SK-N-MC (cell line): ENCODE data around the gene MYL3.
"Not testable (repeated sequence)": the region's sequence is repeated elsewhere in the genome, so short reads cannot be mapped to it uniquely, and the experiment has no call there.

ENCODE experiments used
- DNase-seq: peaks from one replicate; pipeline ENCODE4 v3.0.0-alpha.2; 2011; ENCODE audit warnings: low read depth, low spot score
- H3K27ac ChIP-seq: fragments of 200-600 bp; sonication (generic); 2 replicates; pipeline ENCODE4 v1.5.1; 2016; ENCODE audit warnings: mixed run types
- H3K36me3 ChIP-seq: fragments of 200-600 bp; sonication (generic); 2 replicates; pipeline ENCODE4 v1.6.1; 2017; ENCODE audit warnings: antibody characterized with exemption, low read length, mixed read lengths; ENCODE audit not compliant: insufficient read depth
- H3K4me3 ChIP-seq: fragments of 200-600 bp; sonication (generic); 2 replicates; pipeline ENCODE4 v1.5.1; 2016
- H3K9ac ChIP-seq: fragments of 200-600 bp; sonication (generic); 2 replicates; pipeline ENCODE4 v1.8.0; 2017; ENCODE audit warnings: mixed run types, mixed read lengths; ENCODE audit not compliant: insufficient read length
- H3K9me3 ChIP-seq: fragments of 200-600 bp; sonication (generic); 2 replicates; pipeline ENCODE4 v1.6.1; 2017; ENCODE audit warnings: low read depth, mild to moderate bottlenecking, antibody characterized with exemption, low read length, moderate library complexity, mixed read lengths
- EZH2 ChIP-seq: fragments of 200-600 bp; sonication (generic); IDR thresholded peaks from one replicate; pipeline ENCODE4 v1.6.1; 2017; ENCODE audit warnings: antibody characterized with exemption
- FOXP2 ChIP-seq: optimal IDR thresholded peaks from 2 replicates; pipeline ENCODE3; 2011; ENCODE audit warnings: mild to moderate bottlenecking, moderate library complexity; ENCODE audit not compliant: insufficient read depth; ENCODE audit errors: extremely low read length, control extremely low read depth
- POLR2AphosphoS5 ChIP-seq: IDR thresholded peaks from 2 replicates; pipeline ENCODE4 v1.6.1; 2012; ENCODE audit warnings: mild to moderate bottlenecking, low read depth, low read length, borderline replicate concordance

MYL3 gene

GRCh38 chr3:46863261-46863782, at the start of gene MYL3:
Gene MYL3 (minus strand): TSS chr3:46863444. CDS start chr3:46863390, 54 bp downstream.
- H3K9me3 ChIP-seq = no peaks in the 10 kb centered on the region
- no peak within 1 kb of the TSS for H3K4me3 ChIP-seq
- no peaks in the 10 kb centered on the region for H3K36me3 ChIP-seq
- H3K9ac ChIP-seq = no peak within 1 kb of the TSS
- TF ChIP-seq POLR2AphosphoS5 (no peak), EZH2 (no peak), FOXP2 (no peak)
- DNase-seq = no peak
- no peak within 1 kb of the TSS for H3K27ac ChIP-seq

GRCh38 chr3:46912986-46913385, 49.7 kb upstream of the MYL3 start:
- no peak for DNase-seq
- H3K9me3 ChIP-seq = no peaks in the 10 kb centered on the region

GRCh38 chr3:46910914-46911313, 47.7 kb upstream of the MYL3 start:
- not testable (repeated sequence) for H3K27ac ChIP-seq, DNase-seq, H3K9ac ChIP-seq, H3K36me3 ChIP-seq, H3K9me3 ChIP-seq, H3K4me3 ChIP-seq

More at GRCh38 chr3:46912986-46913385, 49.7 kb upstream of the MYL3 start:
- Histone ChIP-seq H3K36me3 (peaks cover 6% of the 10 kb centered on the region; the same call in 1 of the 2 replicates), H3K4me3 (no peak overlapping the region), H3K9ac (no peak overlapping the region), H3K27ac (no peak overlapping the region)
- TF ChIP-seq POLR2AphosphoS5 = no peak
- no peak for TF ChIP-seq FOXP2
- TF ChIP-seq EZH2 = no peak

GRCh38 chr3:46910166-46910760, 47.0 kb upstream of the MYL3 start:
- H3K9ac ChIP-seq = no peak overlapping the region
- no peak for TF ChIP-seq EZH2
- TF ChIP-seq FOXP2 = no peak
- TF ChIP-seq POLR2AphosphoS5 = no peak
- H3K9me3 ChIP-seq = no peaks in the 10 kb centered on the region
- no peak overlapping the region for H3K4me3 ChIP-seq
- no peak for DNase-seq
- H3K36me3 ChIP-seq = no peaks in the 10 kb centered on the region
- no peak overlapping the region for H3K27ac ChIP-seq

GRCh38 chr3:46909535-46910161, 46.4 kb upstream of the MYL3 start:
- no peaks in the 10 kb centered on the region for H3K9me3 ChIP-seq
- H3K27ac ChIP-seq = no peak overlapping the region
- no peak overlapping the region for H3K4me3 ChIP-seq
- no peaks in the 10 kb centered on the region for H3K36me3 ChIP-seq
- TF ChIP-seq FOXP2 = no peak
- no peak for TF ChIP-seq POLR2AphosphoS5
- no peak for TF ChIP-seq EZH2
- H3K9ac ChIP-seq = no peak overlapping the region
- no peak for DNase-seq

- no peak for TF ChIP-seq FOXP2
- no peak for TF ChIP-seq EZH2
- TF ChIP-seq POLR2AphosphoS5 = no peak
- Histone ChIP-seq H3K36me3 (no peaks in the 10 kb centered on the region), H3K9ac (no peak overlapping the region), H3K27ac (no peak overlapping the region), H3K4me3 (no peak overlapping the region), H3K9me3 (no peaks in the 10 kb centered on the region)
- no peak for DNase-seq
Observed at GRCh38 chr3:46908986-46909534, 45.8 kb upstream of the MYL3 start.

- DNase-seq = no peak
- no peaks in the 10 kb centered on the region for H3K36me3 ChIP-seq
- no peaks in the 10 kb centered on the region for H3K9me3 ChIP-seq
- no peak overlapping the region for H3K4me3 ChIP-seq
- H3K9ac ChIP-seq = no peak overlapping the region
- H3K27ac ChIP-seq = no peak overlapping the region
- TF ChIP-seq POLR2AphosphoS5 = no peak
- TF ChIP-seq FOXP2 = no peak
Observed at GRCh38 chr3:46908294-46908985, 45.2 kb upstream of the MYL3 start.

GRCh38 chr3:46907960-46908293, 44.7 kb upstream of the MYL3 start:
- DNase-seq = no peak
- no peak overlapping the region for H3K4me3 ChIP-seq
- H3K27ac ChIP-seq = no peak overlapping the region
- no peaks in the 10 kb centered on the region for H3K9me3 ChIP-seq
- TF ChIP-seq POLR2AphosphoS5 = no peak
- no peak for TF ChIP-seq FOXP2
- TF ChIP-seq EZH2 = no peak
- H3K36me3 ChIP-seq = no peaks in the 10 kb centered on the region
- H3K9ac ChIP-seq = no peak overlapping the region
